ENCODE measurements around the gene MEGF11.

GRCh38 chr15:65883571-65883970 is 370.0 kb downstream of the MEGF11 start:
- TF ChIP-seq CTCF (IDR thresholded peaks at IDR 0.05 in 2 of 3, conservative IDR thresholded peaks at IDR 0.05 in 1 of 3; ENCODE audit: borderline replicate concordance in 1 of 3, insufficient read depth in 1 of 3, low read depth in 2 of 3, low read length in 2 of 3) (no peak), POLR2AphosphoS5 (IDR thresholded peaks at IDR 0.05; ENCODE audit: low read depth, low read length) (no peak), SIN3A (IDR thresholded peaks at IDR 0.05; ENCODE audit: low read depth) (no peak), ELF1 (IDR thresholded peaks at IDR 0.05; ENCODE audit: borderline replicate concordance, low read depth) (no peak), EGR1 (IDR thresholded peaks at IDR 0.05; ENCODE audit: low read depth) (no peak), SRF (IDR thresholded peaks at IDR 0.05; ENCODE audit: low read depth) (no peak), FOSL1 (IDR thresholded peaks at IDR 0.05; ENCODE audit: low read depth) (no peak), POLR2A (IDR thresholded peaks at IDR 0.05; ENCODE audit: borderline replicate concordance, extremely low read depth, insufficient read depth, insufficient read length) (no peak)
- TF ChIP-seq, protein P1, sequence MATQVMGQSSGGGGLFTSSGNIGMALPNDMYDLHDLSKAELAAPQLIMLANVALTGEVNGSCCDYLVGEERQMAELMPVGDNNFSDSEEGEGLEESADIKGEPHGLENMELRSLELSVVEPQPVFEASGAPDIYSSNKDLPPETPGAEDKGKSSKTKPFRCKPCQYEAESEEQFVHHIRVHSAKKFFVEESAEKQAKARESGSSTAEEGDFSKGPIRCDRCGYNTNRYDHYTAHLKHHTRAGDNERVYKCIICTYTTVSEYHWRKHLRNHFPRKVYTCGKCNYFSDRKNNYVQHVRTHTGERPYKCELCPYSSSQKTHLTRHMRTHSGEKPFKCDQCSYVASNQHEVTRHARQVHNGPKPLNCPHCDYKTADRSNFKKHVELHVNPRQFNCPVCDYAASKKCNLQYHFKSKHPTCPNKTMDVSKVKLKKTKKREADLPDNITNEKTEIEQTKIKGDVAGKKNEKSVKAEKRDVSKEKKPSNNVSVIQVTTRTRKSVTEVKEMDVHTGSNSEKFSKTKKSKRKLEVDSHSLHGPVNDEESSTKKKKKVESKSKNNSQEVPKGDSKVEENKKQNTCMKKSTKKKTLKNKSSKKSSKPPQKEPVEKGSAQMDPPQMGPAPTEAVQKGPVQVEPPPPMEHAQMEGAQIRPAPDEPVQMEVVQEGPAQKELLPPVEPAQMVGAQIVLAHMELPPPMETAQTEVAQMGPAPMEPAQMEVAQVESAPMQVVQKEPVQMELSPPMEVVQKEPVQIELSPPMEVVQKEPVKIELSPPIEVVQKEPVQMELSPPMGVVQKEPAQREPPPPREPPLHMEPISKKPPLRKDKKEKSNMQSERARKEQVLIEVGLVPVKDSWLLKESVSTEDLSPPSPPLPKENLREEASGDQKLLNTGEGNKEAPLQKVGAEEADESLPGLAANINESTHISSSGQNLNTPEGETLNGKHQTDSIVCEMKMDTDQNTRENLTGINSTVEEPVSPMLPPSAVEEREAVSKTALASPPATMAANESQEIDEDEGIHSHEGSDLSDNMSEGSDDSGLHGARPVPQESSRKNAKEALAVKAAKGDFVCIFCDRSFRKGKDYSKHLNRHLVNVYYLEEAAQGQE (IDR thresholded peaks at IDR 0.05; ENCODE audit: low read depth) = no peak
